Panc1 (cell line): ENCODE data around the gene CCDC51. TPM values are rescaled to one million over a fixed set of nuclear protein-coding genes. Genes with fewer than 3 reads are reported as not detected.

Experiments used
- ATAC-seq: fragments of 200-7000 bp; cut with Tn5 transposase; 2 replicates; pipeline ENCODE4 v1.9.1; 2020; ENCODE audit warnings: mild to moderate bottlenecking, moderate library complexity
- BruUV-seq: library from RNA; stranded (reverse); fragments of 400-500 nt; replicated peaks from 2 replicates; lab custom pipeline; 2021; lab: Mats Ljungman, UMichigan
- CTCF ChIA-PET: fragments of 300-600 bp; sonication (Branson Sonifier 250); formaldehyde crosslinking; loops from one replicate; lab custom pipeline; 2022; ENCODE audit warnings: antibody characterized with exemption; lab: Charles Lee
- POLR2A ChIA-PET: fragments of 300-600 bp; sonication (Branson Sonifier 250); formaldehyde crosslinking; loops from one replicate; lab custom pipeline; 2022; ENCODE audit warnings: antibody characterized with exemption; lab: Charles Lee
- DNase-seq: peaks from one replicate; pipeline ENCODE4 v3.0.0-alpha.2; 2010; ENCODE audit warnings: low read depth, low spot score
- H3K27ac ChIP-seq: 2 replicates; pipeline ENCODE4 v1.5.1; 2011; ENCODE audit warnings: mild to moderate bottlenecking, low read length, inconsistent platforms
- H3K27me3 ChIP-seq: fragments of 200-500 bp; sonication (Bioruptor generic); 2 replicates; pipeline ENCODE4 v1.6.0; 2014; ENCODE audit warnings: low read length, inconsistent platforms; ENCODE audit not compliant: control insufficient read depth, insufficient read depth
- H3K36me3 ChIP-seq: fragments of 200-500 bp; sonication (Bioruptor generic); 2 replicates; pipeline ENCODE4 v1.5.1; 2014; ENCODE audit warnings: inconsistent platforms, mild to moderate bottlenecking, low read length, moderate library complexity; ENCODE audit not compliant: control insufficient read depth, insufficient read depth
- H3K4me1 ChIP-seq: 2 replicates; pipeline ENCODE4 v1.5.1; 2011; ENCODE audit warnings: inconsistent platforms, mild to moderate bottlenecking, low read length, moderate library complexity; ENCODE audit not compliant: control insufficient read depth, insufficient read depth
- H3K4me3 ChIP-seq, 2 experiments: 2 replicates each; pipeline ENCODE4 v1.5.1; 2011 to 2012; ENCODE audit warnings: low read depth in 2 of 2, low read length in 2 of 2, mild to moderate bottlenecking in 2 of 2, inconsistent platforms in 1 of 2, moderate library complexity in 1 of 2
- H3K9me3 ChIP-seq: fragments of 200-500 bp; sonication (Bioruptor generic); 2 replicates; pipeline ENCODE4 v1.5.1; 2014; ENCODE audit warnings: low read depth, mild to moderate bottlenecking, inconsistent platforms, low read length, moderate library complexity; ENCODE audit not compliant: control insufficient read depth, insufficient read depth
- CTCF ChIP-seq: fragments of 450-650 bp; IDR thresholded peaks from 2 replicates; pipeline ENCODE4 v1.5.1; 2017; ENCODE audit warnings: mild to moderate bottlenecking
- POLR2AphosphoS5 ChIP-seq: IDR thresholded peaks from 2 replicates; pipeline ENCODE4 v1.6.1; 2012; ENCODE audit warnings: mild to moderate bottlenecking, low read depth, low read length, moderate library complexity
- REST ChIP-seq, 2 experiments: IDR thresholded peaks; 2 replicates each; pipeline ENCODE4 v1.6.1; 2011 to 2012; ENCODE audit warnings: low read depth in 2 of 2, control low read depth in 1 of 2, low read length in 1 of 2, mild to moderate bottlenecking in 1 of 2, moderate library complexity in 1 of 2; ENCODE audit not compliant: insufficient read depth in 1 of 2
- SIN3A ChIP-seq: IDR thresholded peaks from 2 replicates; pipeline ENCODE4 v1.6.1; 2012; ENCODE audit warnings: low read depth, mild to moderate bottlenecking, low read length, moderate library complexity, borderline replicate concordance; ENCODE audit not compliant: insufficient read depth
- TCF7L2 ChIP-seq: IDR thresholded peaks from 2 replicates; pipeline ENCODE4 v1.6.1; 2011; ENCODE audit warnings: mild to moderate bottlenecking, low read depth, low read length, inconsistent platforms
- in situ Hi-C: cut with HindIII; loops from 2 replicates; pipeline ENCODE4 v1.10.0; 2016; ENCODE audit warnings: low sequenced_read_pairs, low pct_unique_long_range_greater_than_20kb
- intact Hi-C: fragments of 100-400 bp; cut with micrococcal nuclease; formaldehyde crosslinking; loops from one replicate; pipeline ENCODE4 v1.10.0; 2022; ENCODE audit not compliant: unreplicated experiment
- total RNA-seq: library from RNA; stranded (reverse); gene quantifications from one replicate; pipeline ENCODE4 v1.2.1, GENCODE V29; 2021; ENCODE audit not compliant: unreplicated experiment

CCDC51 gene
- total RNA-seq, 1 experiment from 2014 or later: 11.9 TPM

GRCh38 chr3:48426401-48426909 is 13.5 kb downstream of the CCDC51 start:
- DNase-seq (no peak), ATAC-seq (no peak)
- no peaks in the 10 kb centered on the region for H3K9me3 ChIP-seq
- H3K4me3 ChIP-seq: no peak overlapping the region
- ChIA-PET CTCF (interaction anchor here (1.2 kb wide), 1 partner anchor 10 kb away, joined by 4 read pairs; no protein-coding TSS in a partner anchor), POLR2A (interaction anchor here (0.6 kb wide), 1 partner anchor 1766 kb away, joined by 5 read pairs; no protein-coding TSS in a partner anchor)
- peaks cover 4% of the 10 kb centered on the region; the same call in 1 of the 2 replicates for H3K4me1 ChIP-seq
- BruUV-seq: no TSS peak
- no peak overlapping the region for H3K27ac ChIP-seq
- in situ Hi-C loops (no loop called here), intact Hi-C loops (no loop called here)
- TF ChIP-seq CTCF (no peak), POLR2AphosphoS5 (no peak), SIN3A (no peak), TCF7L2 (no peak), REST (IDR thresholded peaks at IDR 0.05; ENCODE audit: insufficient read depth in 1 of 2, low read depth in 2 of 2, low read length in 1 of 2) (no peak)
- H3K27me3 ChIP-seq: no peaks in the 10 kb centered on the region
- H3K36me3 ChIP-seq: no peaks in the 10 kb centered on the region

GRCh38 chr3:48425281-48425812 is 14.6 kb downstream of the CCDC51 start:
- no peak overlapping the region for H3K27ac ChIP-seq
- intact Hi-C loops: no loop called here
- no peak for TF ChIP-seq SIN3A
- TF ChIP-seq CTCF: no peak
- no peak for TF ChIP-seq POLR2AphosphoS5
- ChIA-PET POLR2A (no interaction called here), CTCF (interaction anchor here (1.2 kb wide), 1 partner anchor 11 kb away, joined by 4 read pairs; no protein-coding TSS in a partner anchor)
- no peaks in the 10 kb centered on the region for H3K9me3 ChIP-seq
- no peaks in the 10 kb centered on the region for H3K36me3 ChIP-seq
- ATAC-seq: no peak
- no TSS peak for BruUV-seq
- in situ Hi-C loops: no loop called here
- no peak for DNase-seq
- peaks cover 4% of the 10 kb centered on the region; the same call in 1 of the 2 replicates for H3K4me1 ChIP-seq
- no peak overlapping the region for H3K4me3 ChIP-seq
- no peaks in the 10 kb centered on the region for H3K27me3 ChIP-seq
